GM13977 (cell line): ENCODE results near the gene ABLIM2.

Experiments
- DNase-seq: peaks from one replicate; pipeline ENCODE4 v3.0.0; 2012; ENCODE audit warnings: low spot score
- CTCF ChIP-seq: IDR thresholded peaks from 2 replicates; pipeline ENCODE4 v1.5.1; 2012; ENCODE audit warnings: mild to moderate bottlenecking, control low read depth; ENCODE audit not compliant: insufficient read depth; ENCODE audit errors: extremely low read depth, missing control alignments
- in situ Hi-C: fragments of 300-500 bp; cut with MboI; formaldehyde crosslinking; loops from one replicate; pipeline ENCODE4 v1.12.0; 2022; ENCODE audit warnings: low sequenced_read_pairs, low pct_unique_long_range_greater_than_20kb, mixed read lengths, inconsistent platforms; ENCODE audit not compliant: unreplicated experiment

Gene ABLIM2

DNA sequence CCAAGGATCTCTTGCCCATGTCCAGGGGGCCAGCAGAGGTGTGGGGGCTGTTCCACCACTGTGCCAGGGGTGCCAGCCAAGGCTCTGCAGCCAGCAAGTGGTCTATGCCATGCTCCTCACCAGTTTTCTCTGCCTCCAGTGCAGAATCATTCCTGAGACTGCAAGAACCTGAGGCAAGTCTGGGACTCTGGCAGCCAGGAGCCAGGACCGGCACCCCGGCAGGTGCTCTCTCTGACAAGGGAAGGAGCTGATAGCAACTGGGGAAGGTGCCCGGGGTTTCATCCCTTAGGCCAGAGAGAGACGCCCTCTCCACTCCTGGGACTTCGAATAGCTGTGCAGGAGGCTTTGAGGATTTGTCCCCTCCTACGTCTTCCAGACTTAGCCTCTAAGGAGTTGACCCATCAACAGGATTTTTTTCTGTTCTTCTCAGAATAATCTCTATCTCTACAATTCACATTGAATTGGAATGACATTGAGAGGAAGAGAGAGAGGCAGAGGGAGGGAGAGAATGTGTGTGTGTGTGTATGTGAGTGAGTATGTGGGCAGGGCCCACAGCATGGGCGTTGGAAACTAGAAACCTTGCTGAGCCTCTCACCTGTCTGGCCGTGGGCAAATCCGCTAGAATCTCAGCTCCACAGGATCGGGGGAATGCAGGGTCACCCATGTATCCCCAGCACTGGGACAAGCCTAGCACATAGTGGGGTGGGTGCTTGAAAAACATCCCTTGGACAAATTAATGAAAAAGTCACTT lies 144.5 kb downstream of the ABLIM2 start:
- in situ Hi-C loops, result no loop called here
- TF ChIP-seq CTCF, result no peak
- no peak for DNase-seq

GRCh38 chr4:8012517-8012916 lies 146.1 kb downstream of the ABLIM2 start:
- DNase-seq, result no peak
- in situ Hi-C loops, result no loop called here
- TF ChIP-seq CTCF, result no peak

DNA sequence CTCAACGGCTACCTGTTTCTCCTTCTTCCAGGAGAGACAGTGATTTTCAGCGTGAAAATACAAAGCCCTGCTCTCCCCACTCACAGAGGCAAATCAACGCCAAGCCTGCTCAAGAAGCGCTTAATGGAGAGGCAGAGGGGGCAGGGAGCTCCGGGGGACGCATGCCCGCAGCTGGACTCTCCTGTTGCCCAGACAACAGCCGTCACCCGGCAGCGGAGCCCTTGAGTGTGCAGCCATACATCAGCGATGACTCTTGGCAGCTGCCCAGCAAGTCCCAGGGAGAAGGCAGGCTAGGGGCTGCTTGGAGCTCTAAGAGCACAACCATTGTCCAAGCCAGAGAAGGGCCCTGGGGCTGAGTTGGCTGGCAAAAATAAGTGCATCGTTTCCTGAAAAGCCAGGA lies 148.0 kb downstream of the ABLIM2 start:
- no peak for DNase-seq
- TF ChIP-seq CTCF, result no peak
- in situ Hi-C loops, result no loop called here

- no peak for DNase-seq
- in situ Hi-C loops, result no loop called here
- no peak for TF ChIP-seq CTCF
Measured at GRCh38 chr4:8009710-8010511, 148.7 kb downstream of the ABLIM2 start.

GRCh38 chr4:8009097-8009496 lies 149.5 kb downstream of the ABLIM2 start:
- no peak for TF ChIP-seq CTCF
- in situ Hi-C loops, result no loop called here
- no peak for DNase-seq

GRCh38 chr4:8008391-8008790 lies 150.2 kb downstream of the ABLIM2 start:
- no peak for DNase-seq
- TF ChIP-seq CTCF, result no peak
- in situ Hi-C loops, result no loop called here
